K562 (cell line): ENCODE data around the gene CD72. TPM values are rescaled to one million over a fixed set of nuclear protein-coding genes. Genes with fewer than 3 reads are reported as not detected.

Experiments used
- ATAC-seq: fragments of 200-7000 bp; cut with Tn5 transposase; 3 replicates; pipeline ENCODE4 v1.9.1; 2020; ENCODE audit warnings: moderate library complexity
- BruUV-seq: library from RNA; stranded (reverse); fragments of 400-500 nt; replicated peaks from 2 replicates; lab custom pipeline; 2021; lab: Mats Ljungman, UMichigan
- CTCF ChIA-PET: fragments of 300-600 bp; formaldehyde crosslinking; extraction: SDS; loops from one replicate; lab custom pipeline; 2021; ENCODE audit warnings: low intra/inter-chr PET ratio; lab: Yijun Ruan, JAX
- POLR2A ChIA-PET: fragments of 300-600, 350-650 bp; sonication (Branson Sonifier 250); formaldehyde crosslinking; extraction: SDS; loops from one replicate; lab custom pipeline; 2021; ENCODE audit warnings: antibody characterized with exemption, inconsistent platforms; lab: Yijun Ruan, JAX
- DNase-seq, 4 experiments: peaks; one replicate each; pipeline versions ENCODE4 v3.0.0 to v3.0.0-alpha.2; 2011 to 2018; ENCODE audit warnings: low spot score in 3 of 4, mixed read lengths in 3 of 4; ENCODE audit errors: extremely low read depth in 1 of 4
- FAIRE-seq: peaks from 2 replicates; lab custom pipeline; 2011; peaks lifted over from hg19 to GRCh38; lab: Jason Lieb, UNC
- H2AFZ ChIP-seq: 2 replicates; pipeline ENCODE4 v1.6.0; 2011; ENCODE audit warnings: low read depth, low read length, control low read depth, inconsistent platforms
- H3K27ac ChIP-seq: fragments of 200-600 bp; 3 replicates; pipeline ENCODE4 v1.8.0; 2011; ENCODE audit warnings: low read depth, mild to moderate bottlenecking, control low read depth, inconsistent platforms, low read length, moderate library complexity, mixed read lengths; ENCODE audit errors: extremely low read depth
- H3K27me3 ChIP-seq, 2 experiments: fragments of 300-600 bp in 1 of 2; 2 replicates in 1 of 2; 3 replicates in 1 of 2; pipeline versions ENCODE4 v1.6.0 to v1.8.0; 2011; ENCODE audit warnings: inconsistent platforms in 2 of 2, low read length in 2 of 2, mild to moderate bottlenecking in 1 of 2, mixed read lengths in 1 of 2, moderate library complexity in 1 of 2; ENCODE audit not compliant: control insufficient read depth in 2 of 2, insufficient read depth in 2 of 2
- H3K36me3 ChIP-seq: fragments of 300-600 bp; 3 replicates; pipeline ENCODE4 v1.8.0; 2011; ENCODE audit warnings: mild to moderate bottlenecking, low read length, inconsistent platforms; ENCODE audit not compliant: control insufficient read depth, insufficient read depth
- H3K4me1 ChIP-seq, 2 experiments: fragments of 200-600 bp in 1 of 2; replicated peaks in 1 of 2; 2 replicates in 1 of 2; 3 replicates in 1 of 2; pipeline versions ENCODE4 v1.5.1 to v1.8.0; 2011; ENCODE audit warnings: inconsistent platforms in 2 of 2, low read length in 2 of 2, mild to moderate bottlenecking in 1 of 2, mixed read lengths in 1 of 2, moderate library complexity in 1 of 2; ENCODE audit not compliant: control insufficient read depth in 2 of 2, insufficient read depth in 2 of 2
- H3K4me2 ChIP-seq: 2 replicates; pipeline ENCODE4 v1.6.1; 2011; ENCODE audit warnings: low read length, control low read depth, inconsistent platforms, mixed read lengths; ENCODE audit not compliant: insufficient read depth
- H3K4me3 ChIP-seq: fragments of 200-600 bp; sonication (generic), shearing (Covaris generic); 2 replicates; pipeline ENCODE4 v1.5.1; 2016; ENCODE audit warnings: control low read depth, inconsistent platforms
- H3K79me2 ChIP-seq: fragments of 200-600 bp; 3 replicates; pipeline ENCODE4 v1.8.0; 2011; ENCODE audit warnings: low read length, inconsistent platforms; ENCODE audit not compliant: control insufficient read depth, insufficient read depth
- H3K9ac ChIP-seq, 2 experiments: 2 replicates each; pipeline versions ENCODE4 v1.6.0 to v1.6.1; 2011; ENCODE audit warnings: low read depth in 2 of 2, low read length in 2 of 2, control low read depth in 1 of 2, inconsistent platforms in 1 of 2, mild to moderate bottlenecking in 1 of 2, mixed read lengths in 1 of 2; ENCODE audit not compliant: insufficient read depth in 1 of 2
- H3K9me1 ChIP-seq: one replicate; pipeline ENCODE4 v1.6.0; 2011; ENCODE audit warnings: inconsistent platforms, mild to moderate bottlenecking, low read length, moderate library complexity; ENCODE audit not compliant: control insufficient read depth, insufficient read depth
- H3K9me3 ChIP-seq: replicated peaks from 2 replicates; pipeline ENCODE4 v1.5.1; 2011; ENCODE audit warnings: low read depth, low read length, inconsistent platforms; ENCODE audit not compliant: control insufficient read depth, insufficient read depth
- H4K20me1 ChIP-seq: replicated peaks from 2 replicates; pipeline ENCODE4 v1.6.1; 2011; ENCODE audit warnings: low read length, inconsistent platforms, mixed read lengths; ENCODE audit not compliant: control insufficient read depth, insufficient read depth
- KLF1 ChIP-seq: fragments of 450-650 bp; IDR thresholded peaks from 2 replicates; pipeline ENCODE4 v1.6.1; 2016; ENCODE audit warnings: missing genetic modification characterization, missing compliant biosample characterization
- MTA1 ChIP-seq: fragments of 450-650 bp; IDR thresholded peaks from 2 replicates; pipeline ENCODE4 v1.6.1; 2017; ENCODE audit warnings: borderline replicate concordance
- NFE2 ChIP-seq: IDR thresholded peaks from 2 replicates; pipeline ENCODE4 v1.6.1; 2014; ENCODE audit warnings: antibody characterized with exemption, low read depth
- RAD21 ChIP-seq, 2 experiments: fragments of 250-450 bp in 1 of 2; fragments of 450-650 bp in 1 of 2; sonication (Bioruptor Pico) in 1 of 2; formaldehyde crosslinking in 1 of 2; IDR thresholded peaks in 1 of 2; conservative IDR thresholded peaks in 1 of 2; 2 replicates each; pipeline versions ENCODE4 v1.4.0 to v1.8.0; 2020 to 2022; ENCODE audit warnings: mild to moderate bottlenecking in 2 of 2, moderate library complexity in 1 of 2
- RBBP5 ChIP-seq: fragments of 200-600 bp; sonication (generic); IDR thresholded peaks from 2 replicates; pipeline ENCODE4 v1.6.1; 2012; ENCODE audit warnings: borderline replicate concordance, mild to moderate bottlenecking, low read length, control low read depth, inconsistent platforms; ENCODE audit not compliant: insufficient read depth, poor library complexity, severe bottlenecking
- ZNF586 ChIP-seq: fragments of 450-650 bp; formaldehyde crosslinking; conservative IDR thresholded peaks from 2 replicates; pipeline ENCODE4 v1.4.0; 2020; ENCODE audit warnings: mild to moderate bottlenecking, moderate library complexity
- WGBS: fragments of 100-300 bp; shearing (Covaris generic); methylation state at CpG from one replicate; pipeline ENCODE4 v1.1.6; 2016; ENCODE audit warnings: low coverage, mixed read lengths; ENCODE audit not compliant: insufficient coverage; ENCODE audit errors: missing lambda C conversion rate; 5-methylcytosine and 5-hydroxymethylcytosine counted together
- in situ Hi-C: fragments of 300-500 bp; cut with MboI; formaldehyde crosslinking; loops from 4 replicates; pipeline ENCODE4 v1.15.0; 2018; ENCODE audit warnings: inconsistent platforms, mixed read lengths
- intact Hi-C: fragments of 100-400 bp; cut with micrococcal nuclease; formaldehyde crosslinking; loops from 2 replicates; pipeline ENCODE4 v1.14.2; 2022
- polyA plus RNA-seq, 8 experiments: library from polyadenylated mRNA; depleted of rRNA in 4 of 8; stranded (reverse) in 5 of 8; unstranded in 3 of 8; fragments of >200 nt; fragmentation: Nextera tagmentation in 2 of 8; fragmentation: Illumina TruSeq in 1 of 8; extraction: Ambion mirVana in 2 of 8; extraction: Trizol in 1 of 8; gene quantifications; 2 replicates each; pipeline versions ENCODE4 v1.2.1 to v1.2.3, GENCODE V29; 2011 to 2014; ENCODE audit warnings: inconsistent platforms in 1 of 8, missing spikeins in 1 of 8
- total RNA-seq, 7 experiments: library from RNA; depleted of rRNA in 6 of 7; stranded (reverse); fragments of >200 nt in 6 of 7; fragmentation: Illumina TruSeq in 2 of 7; extraction: Trizol in 2 of 7; gene quantifications; 2 replicates each; pipeline versions ENCODE4 v1.2.1 to v1.2.3, GENCODE V29; 2011 to 2021; ENCODE audit warnings: low replicate concordance in 1 of 7
- TF ChIP-seq, protein P1 (sequence below), 3 experiments: IDR thresholded peaks in 2 of 3; conservative IDR thresholded peaks in 1 of 3; 2 replicates each; pipeline ENCODE4 v1.5.1; 2011 to 2012; ENCODE audit warnings: low read length in 3 of 3, mild to moderate bottlenecking in 3 of 3, control low read depth in 2 of 3, improper control_type of control experiment in 1 of 3, inconsistent platforms in 1 of 3, low read depth in 1 of 3, mixed read lengths in 1 of 3, moderate library complexity in 1 of 3; ENCODE audit not compliant: insufficient read depth in 2 of 3

Gene CD72
- total and polyA plus RNA-seq, 9 of the 15 experiments (the other 6 are each of a cell fraction or from before 2014, with no cell fraction given), result 0.11 to 0.78 (median 0.27) TPM; not detected in 1

DNA sequence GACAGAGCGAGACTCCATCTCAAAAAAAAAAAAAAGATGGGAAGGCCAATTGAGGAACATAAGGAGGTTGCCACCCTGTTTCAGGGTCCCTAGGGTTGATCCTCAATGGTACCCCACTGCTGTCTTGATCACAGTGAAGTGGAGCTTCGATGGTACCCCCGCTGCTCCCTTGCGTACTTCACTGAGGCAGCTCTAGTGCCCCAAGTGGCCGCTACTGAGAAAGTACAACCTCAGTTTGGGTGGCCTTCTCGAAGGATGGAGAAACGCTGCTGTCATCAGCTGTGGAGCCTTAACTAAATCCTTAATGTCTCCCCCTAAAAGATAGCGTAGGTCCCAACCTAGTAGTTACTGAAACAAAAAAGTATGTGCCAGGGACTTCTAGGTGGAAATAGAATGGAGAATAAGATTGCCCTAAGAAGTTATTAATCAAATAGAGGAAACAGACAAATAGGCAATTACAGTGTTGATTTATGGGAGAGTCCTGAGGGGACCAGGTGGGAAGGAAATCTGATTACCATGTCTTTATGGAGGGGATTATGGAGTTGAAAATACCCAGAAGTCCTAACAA lies 6.9 kb downstream of the CD72 start:
- CTCF ChIA-PET, result interaction anchor here (0.6 kb wide), 1 partner anchor 345 kb away, joined by 3 read pairs; no protein-coding TSS in a partner anchor
- H4K20me1 ChIP-seq, result no peaks in the 10 kb centered on the region
- peaks cover 0 to under 1% of the 10 kb centered on the region in 2 experiments; a peak in 2 of 5 replicates for H3K4me1 ChIP-seq
- no peaks in the 10 kb centered on the region for H3K79me2 ChIP-seq
- in situ Hi-C loops, result no loop called here
- TF ChIP-seq RBBP5 (no peak), NFE2 (no peak), KLF1 (tag) (no peak), MTA1 (no peak), ZNF586 (CRISPR knock-in tag) (no peak), RAD21 (CRISPR knock-in tag; conservative IDR thresholded peaks at IDR 0.05 in 1 of 2, IDR thresholded peaks at IDR 0.05 in 1 of 2) (peak in 1 of 2 experiments; percentile 16; a peak in 1 of 4 replicates)
- TF ChIP-seq, protein P1, sequence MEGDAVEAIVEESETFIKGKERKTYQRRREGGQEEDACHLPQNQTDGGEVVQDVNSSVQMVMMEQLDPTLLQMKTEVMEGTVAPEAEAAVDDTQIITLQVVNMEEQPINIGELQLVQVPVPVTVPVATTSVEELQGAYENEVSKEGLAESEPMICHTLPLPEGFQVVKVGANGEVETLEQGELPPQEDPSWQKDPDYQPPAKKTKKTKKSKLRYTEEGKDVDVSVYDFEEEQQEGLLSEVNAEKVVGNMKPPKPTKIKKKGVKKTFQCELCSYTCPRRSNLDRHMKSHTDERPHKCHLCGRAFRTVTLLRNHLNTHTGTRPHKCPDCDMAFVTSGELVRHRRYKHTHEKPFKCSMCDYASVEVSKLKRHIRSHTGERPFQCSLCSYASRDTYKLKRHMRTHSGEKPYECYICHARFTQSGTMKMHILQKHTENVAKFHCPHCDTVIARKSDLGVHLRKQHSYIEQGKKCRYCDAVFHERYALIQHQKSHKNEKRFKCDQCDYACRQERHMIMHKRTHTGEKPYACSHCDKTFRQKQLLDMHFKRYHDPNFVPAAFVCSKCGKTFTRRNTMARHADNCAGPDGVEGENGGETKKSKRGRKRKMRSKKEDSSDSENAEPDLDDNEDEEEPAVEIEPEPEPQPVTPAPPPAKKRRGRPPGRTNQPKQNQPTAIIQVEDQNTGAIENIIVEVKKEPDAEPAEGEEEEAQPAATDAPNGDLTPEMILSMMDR (IDR thresholded peaks at IDR 0.05 in 2 of 3, conservative IDR thresholded peaks at IDR 0.05 in 1 of 3; ENCODE audit: insufficient read depth in 2 of 3, low read depth in 1 of 3, low read length in 3 of 3), result peak; percentile 54 to 72 (median 61)
- FAIRE-seq, result peak; percentile 79
- no peak overlapping the region for H3K27ac ChIP-seq
- H3K9me1 ChIP-seq, result no peaks in the 10 kb centered on the region
- H2AFZ ChIP-seq, result no peak overlapping the region
- intact Hi-C loops, result no loop called here
- BruUV-seq, result no TSS peak
- POLR2A ChIA-PET, result interaction anchor here (0.6 to 1.0 kb wide), 5 partner anchors 11 to 1673 kb away, joined by 3 to 5 read pairs (median 3); partner anchors contain the start of genes CCDC107 and RMRP
- no peak overlapping the region for H3K9ac ChIP-seq
- 2% methylated on average over 7 of the region's 8 CpGs for WGBS
- no peak overlapping the region for H3K4me3 ChIP-seq
- ATAC-seq, result peak; percentile 89
- peak; percentile 35 to 43 (median 40) for DNase-seq
- no peaks in the 10 kb centered on the region for H3K9me3 ChIP-seq
- peaks cover 2 to 10% of the 10 kb centered on the region in 2 experiments; a peak in 3 of 5 replicates for H3K27me3 ChIP-seq
- H3K36me3 ChIP-seq, result peaks cover 11% of the 10 kb centered on the region; the same call in 1 of the 3 replicates
- H3K4me2 ChIP-seq, result no peak overlapping the region
